A549 (cell line): ENCODE data around the gene CYP4V2.

ENCODE experiments used
- CTCF ChIP-seq: fragments of >200 bp; sonication (Bioruptor Twin); formaldehyde crosslinking; IDR thresholded peaks from 3 replicates; pipeline ENCODE4 v1.5.1; 2016
- FOSL2 ChIP-seq, 2 experiments: fragments of 450-650 bp in 1 of 2; fragments of >200 bp in 1 of 2; sonication (Bioruptor Twin) in 1 of 2; formaldehyde crosslinking; IDR thresholded peaks; 2 replicates each; pipeline versions ENCODE4 v1.5.0 to v1.6.1; 2016 to 2020; ENCODE audit warnings: mild to moderate bottlenecking in 1 of 2, moderate library complexity in 1 of 2
- KDM1A ChIP-seq: fragments of 200-600 bp; sonication (generic); IDR thresholded peaks from 2 replicates; pipeline ENCODE4 v1.6.1; 2016; ENCODE audit warnings: low read depth, mild to moderate bottlenecking
- MAZ ChIP-seq: fragments of 150-350 bp; IDR thresholded peaks from 2 replicates; pipeline ENCODE4 v1.6.1; 2014; ENCODE audit warnings: antibody characterized with exemption, low read depth, low read length, borderline replicate concordance
- MYC ChIP-seq: IDR thresholded peaks from 2 replicates; pipeline ENCODE4 v1.6.1; 2012; ENCODE audit warnings: mild to moderate bottlenecking, inconsistent platforms, low read length, improper control_type of control experiment, borderline replicate concordance
- POLR2A ChIP-seq: IDR thresholded peaks from 2 replicates; pipeline ENCODE4 v1.6.1; 2012; ENCODE audit warnings: mild to moderate bottlenecking, low read length
- RAD21 ChIP-seq, 2 experiments: fragments of >200 bp in 1 of 2; sonication (Bioruptor Twin) in 1 of 2; formaldehyde crosslinking in 1 of 2; IDR thresholded peaks in 1 of 2; conservative IDR thresholded peaks in 1 of 2; 2 replicates in 1 of 2; 3 replicates in 1 of 2; pipeline ENCODE4 v1.6.1; 2012 to 2018; ENCODE audit warnings: inconsistent platforms in 1 of 2
- SMC3 ChIP-seq: fragments of >200 bp; sonication (Bioruptor Twin); formaldehyde crosslinking; IDR thresholded peaks from 3 replicates; pipeline ENCODE4 v1.6.1; 2018; ENCODE audit warnings: inconsistent platforms
- TF ChIP-seq, protein P1 (sequence below): fragments of 200-600 bp; sonication (generic); IDR thresholded peaks from 2 replicates; pipeline ENCODE4 v1.6.1; 2016; ENCODE audit warnings: antibody characterized with exemption, mild to moderate bottlenecking, moderate library complexity
- TF ChIP-seq, protein P2 (sequence below): fragments of 450-650 bp; IDR thresholded peaks from 2 replicates; pipeline ENCODE4 v1.6.1; 2014; ENCODE audit warnings: antibody characterized with exemption
- TF ChIP-seq, protein P3 (sequence below): IDR thresholded peaks from 2 replicates; pipeline ENCODE4 v1.6.1; 2012

DNA sequence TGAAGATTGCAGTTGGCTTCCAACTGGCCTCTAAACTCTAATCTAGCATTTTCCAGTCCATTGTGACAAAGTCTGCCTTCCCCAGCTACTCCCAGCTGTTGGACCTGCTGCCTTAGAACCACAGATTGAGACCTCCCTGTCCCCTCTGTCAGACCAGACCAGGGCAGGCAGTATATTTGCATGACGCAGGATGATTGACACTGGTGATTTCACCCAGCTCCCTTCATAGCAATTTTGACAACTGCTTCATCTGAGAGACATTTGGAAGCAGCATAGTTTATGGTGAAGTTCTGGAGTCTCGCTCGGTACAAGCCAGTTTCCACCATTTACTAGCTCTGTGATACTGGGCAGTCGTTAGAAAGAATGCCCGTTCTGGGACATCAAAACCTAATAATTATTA is 2.5 kb downstream of the CYP4V2 start:
- TF ChIP-seq CTCF (no peak), KDM1A (no peak), POLR2A (no peak), MAZ (no peak), SMC3 (no peak), RAD21 (conservative IDR thresholded peaks at IDR 0.05 in 1 of 2, IDR thresholded peaks at IDR 0.05 in 1 of 2) (no peak), FOSL2 (IDR thresholded peaks at IDR 0.05) (no peak), FOSL2 (CRISPR knock-in tag; IDR thresholded peaks at IDR 0.05) (no peak), MYC (no peak)
- TF ChIP-seq, protein P1, sequence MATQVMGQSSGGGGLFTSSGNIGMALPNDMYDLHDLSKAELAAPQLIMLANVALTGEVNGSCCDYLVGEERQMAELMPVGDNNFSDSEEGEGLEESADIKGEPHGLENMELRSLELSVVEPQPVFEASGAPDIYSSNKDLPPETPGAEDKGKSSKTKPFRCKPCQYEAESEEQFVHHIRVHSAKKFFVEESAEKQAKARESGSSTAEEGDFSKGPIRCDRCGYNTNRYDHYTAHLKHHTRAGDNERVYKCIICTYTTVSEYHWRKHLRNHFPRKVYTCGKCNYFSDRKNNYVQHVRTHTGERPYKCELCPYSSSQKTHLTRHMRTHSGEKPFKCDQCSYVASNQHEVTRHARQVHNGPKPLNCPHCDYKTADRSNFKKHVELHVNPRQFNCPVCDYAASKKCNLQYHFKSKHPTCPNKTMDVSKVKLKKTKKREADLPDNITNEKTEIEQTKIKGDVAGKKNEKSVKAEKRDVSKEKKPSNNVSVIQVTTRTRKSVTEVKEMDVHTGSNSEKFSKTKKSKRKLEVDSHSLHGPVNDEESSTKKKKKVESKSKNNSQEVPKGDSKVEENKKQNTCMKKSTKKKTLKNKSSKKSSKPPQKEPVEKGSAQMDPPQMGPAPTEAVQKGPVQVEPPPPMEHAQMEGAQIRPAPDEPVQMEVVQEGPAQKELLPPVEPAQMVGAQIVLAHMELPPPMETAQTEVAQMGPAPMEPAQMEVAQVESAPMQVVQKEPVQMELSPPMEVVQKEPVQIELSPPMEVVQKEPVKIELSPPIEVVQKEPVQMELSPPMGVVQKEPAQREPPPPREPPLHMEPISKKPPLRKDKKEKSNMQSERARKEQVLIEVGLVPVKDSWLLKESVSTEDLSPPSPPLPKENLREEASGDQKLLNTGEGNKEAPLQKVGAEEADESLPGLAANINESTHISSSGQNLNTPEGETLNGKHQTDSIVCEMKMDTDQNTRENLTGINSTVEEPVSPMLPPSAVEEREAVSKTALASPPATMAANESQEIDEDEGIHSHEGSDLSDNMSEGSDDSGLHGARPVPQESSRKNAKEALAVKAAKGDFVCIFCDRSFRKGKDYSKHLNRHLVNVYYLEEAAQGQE = no peak
- TF ChIP-seq, protein P2, sequence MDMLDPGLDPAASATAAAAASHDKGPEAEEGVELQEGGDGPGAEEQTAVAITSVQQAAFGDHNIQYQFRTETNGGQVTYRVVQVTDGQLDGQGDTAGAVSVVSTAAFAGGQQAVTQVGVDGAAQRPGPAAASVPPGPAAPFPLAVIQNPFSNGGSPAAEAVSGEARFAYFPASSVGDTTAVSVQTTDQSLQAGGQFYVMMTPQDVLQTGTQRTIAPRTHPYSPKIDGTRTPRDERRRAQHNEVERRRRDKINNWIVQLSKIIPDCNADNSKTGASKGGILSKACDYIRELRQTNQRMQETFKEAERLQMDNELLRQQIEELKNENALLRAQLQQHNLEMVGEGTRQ = no peak
- TF ChIP-seq, protein P3, sequence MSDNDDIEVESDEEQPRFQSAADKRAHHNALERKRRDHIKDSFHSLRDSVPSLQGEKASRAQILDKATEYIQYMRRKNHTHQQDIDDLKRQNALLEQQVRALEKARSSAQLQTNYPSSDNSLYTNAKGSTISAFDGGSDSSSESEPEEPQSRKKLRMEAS = no peak
